Neural cell (in vitro differentiated cells): ENCODE results near the gene GNG14.

Experiments
- EZH2 ChIP-seq: fragments of 200-600, 300-800 bp; shearing (Covaris generic), sonication (generic); IDR thresholded peaks from 2 replicates; pipeline ENCODE4 v1.6.1; 2014; ENCODE audit warnings: antibody characterized with exemption, low read length, borderline replicate concordance, mild to moderate bottlenecking; ENCODE audit not compliant: insufficient read depth, poor library complexity, severe bottlenecking
- POLR2AphosphoS5 ChIP-seq: IDR thresholded peaks from 2 replicates; pipeline ENCODE4 v1.6.1; 2012
- TF ChIP-seq, protein P1 (sequence below): fragments of 450-650 bp; IDR thresholded peaks from 2 replicates; pipeline ENCODE4 v1.5.1; 2014; ENCODE audit warnings: antibody characterized with exemption, mild to moderate bottlenecking, moderate library complexity; ENCODE audit not compliant: poor library complexity, severe bottlenecking

DNA sequence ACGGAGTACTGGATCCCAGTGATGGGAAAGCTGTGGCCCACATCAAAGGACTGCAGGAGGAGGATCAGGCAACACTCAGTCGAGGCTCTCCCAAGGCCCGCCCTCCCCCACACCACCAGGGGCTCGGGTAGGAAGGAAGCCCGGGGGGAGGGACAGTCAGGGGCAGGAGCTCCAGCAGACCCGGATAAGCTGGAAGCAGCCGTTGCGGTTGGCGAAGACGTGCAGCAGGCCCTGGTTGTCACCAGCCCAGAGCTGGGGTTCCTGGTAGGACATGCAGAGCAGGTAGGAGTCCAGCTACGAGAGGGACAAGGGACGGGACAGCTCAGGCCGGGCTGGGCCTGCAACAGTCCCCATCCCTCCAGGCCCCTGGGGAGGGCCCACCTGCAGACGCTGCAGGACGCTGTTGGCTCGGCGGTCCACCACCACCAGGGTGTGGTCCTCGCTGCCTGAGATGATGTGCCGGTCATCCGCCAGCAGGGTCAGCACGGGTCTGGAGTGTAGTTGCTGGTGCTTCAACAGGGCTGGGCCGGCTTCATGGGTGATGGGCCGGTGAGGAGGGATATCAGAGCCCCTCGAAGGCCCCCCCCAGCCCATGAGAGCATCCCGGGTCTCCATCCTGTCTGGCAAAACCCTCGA lies 1.9 kb downstream of the GNG14 start:
- TF ChIP-seq EZH2 (no peak), POLR2AphosphoS5 (no peak)
- TF ChIP-seq, protein P1, sequence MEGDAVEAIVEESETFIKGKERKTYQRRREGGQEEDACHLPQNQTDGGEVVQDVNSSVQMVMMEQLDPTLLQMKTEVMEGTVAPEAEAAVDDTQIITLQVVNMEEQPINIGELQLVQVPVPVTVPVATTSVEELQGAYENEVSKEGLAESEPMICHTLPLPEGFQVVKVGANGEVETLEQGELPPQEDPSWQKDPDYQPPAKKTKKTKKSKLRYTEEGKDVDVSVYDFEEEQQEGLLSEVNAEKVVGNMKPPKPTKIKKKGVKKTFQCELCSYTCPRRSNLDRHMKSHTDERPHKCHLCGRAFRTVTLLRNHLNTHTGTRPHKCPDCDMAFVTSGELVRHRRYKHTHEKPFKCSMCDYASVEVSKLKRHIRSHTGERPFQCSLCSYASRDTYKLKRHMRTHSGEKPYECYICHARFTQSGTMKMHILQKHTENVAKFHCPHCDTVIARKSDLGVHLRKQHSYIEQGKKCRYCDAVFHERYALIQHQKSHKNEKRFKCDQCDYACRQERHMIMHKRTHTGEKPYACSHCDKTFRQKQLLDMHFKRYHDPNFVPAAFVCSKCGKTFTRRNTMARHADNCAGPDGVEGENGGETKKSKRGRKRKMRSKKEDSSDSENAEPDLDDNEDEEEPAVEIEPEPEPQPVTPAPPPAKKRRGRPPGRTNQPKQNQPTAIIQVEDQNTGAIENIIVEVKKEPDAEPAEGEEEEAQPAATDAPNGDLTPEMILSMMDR, result no peak
